ENCODE results near the gene GTPBP6.
"Not testable (repeated sequence)": the region's sequence is repeated elsewhere in the genome, so short reads cannot be mapped to it uniquely, and the experiment has no call there.

The GTPBP6 gene

DNA sequence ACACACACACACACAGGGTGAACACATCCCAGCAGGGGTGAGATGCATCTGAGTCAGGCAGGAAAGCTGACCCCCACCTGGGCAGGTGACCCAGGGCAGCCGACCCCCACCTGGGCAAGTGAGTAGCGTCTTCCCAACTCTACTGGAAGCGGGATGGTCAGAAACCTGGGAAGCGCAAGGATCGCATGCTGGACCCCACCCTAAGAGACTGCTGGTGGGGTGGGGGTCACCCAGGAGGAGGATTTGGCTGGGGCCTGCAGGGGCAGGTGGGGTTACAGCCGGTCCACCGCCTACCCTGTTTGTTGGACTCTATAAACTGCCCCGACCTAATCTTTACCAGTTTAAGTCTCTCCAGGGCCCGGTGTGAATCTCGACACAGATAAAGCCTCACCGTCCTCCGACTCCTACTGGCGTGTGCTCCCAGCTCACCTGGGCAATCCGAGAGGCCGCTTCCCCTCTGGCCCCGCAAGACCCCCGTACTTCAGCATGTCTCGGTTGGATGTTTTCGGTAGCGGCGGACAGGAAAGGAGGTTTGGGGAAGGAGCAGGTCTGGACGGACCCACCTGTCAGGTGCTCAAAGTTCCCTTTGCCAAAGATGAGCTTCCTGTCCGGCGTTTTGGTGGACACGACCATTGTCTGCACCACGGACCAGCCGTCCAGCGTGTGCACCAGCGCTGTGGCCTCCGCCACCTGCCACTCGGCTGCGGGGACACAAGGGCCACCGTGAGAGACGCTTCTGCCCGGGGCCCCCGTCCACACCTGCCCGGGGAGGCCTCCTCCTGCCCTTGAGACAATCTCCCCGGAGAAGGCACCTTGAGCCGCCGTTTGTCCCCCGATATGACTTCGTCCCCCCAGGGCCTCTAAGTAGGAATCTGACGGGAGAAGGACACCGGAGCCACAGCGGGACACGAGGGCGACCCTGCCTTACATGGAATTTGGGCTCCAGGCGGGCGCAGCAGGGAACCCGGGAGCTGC, 2.0 kb downstream of the GTPBP6 start:
- DNase-seq (ENCODE audit: low read depth) = no peak

DNA sequence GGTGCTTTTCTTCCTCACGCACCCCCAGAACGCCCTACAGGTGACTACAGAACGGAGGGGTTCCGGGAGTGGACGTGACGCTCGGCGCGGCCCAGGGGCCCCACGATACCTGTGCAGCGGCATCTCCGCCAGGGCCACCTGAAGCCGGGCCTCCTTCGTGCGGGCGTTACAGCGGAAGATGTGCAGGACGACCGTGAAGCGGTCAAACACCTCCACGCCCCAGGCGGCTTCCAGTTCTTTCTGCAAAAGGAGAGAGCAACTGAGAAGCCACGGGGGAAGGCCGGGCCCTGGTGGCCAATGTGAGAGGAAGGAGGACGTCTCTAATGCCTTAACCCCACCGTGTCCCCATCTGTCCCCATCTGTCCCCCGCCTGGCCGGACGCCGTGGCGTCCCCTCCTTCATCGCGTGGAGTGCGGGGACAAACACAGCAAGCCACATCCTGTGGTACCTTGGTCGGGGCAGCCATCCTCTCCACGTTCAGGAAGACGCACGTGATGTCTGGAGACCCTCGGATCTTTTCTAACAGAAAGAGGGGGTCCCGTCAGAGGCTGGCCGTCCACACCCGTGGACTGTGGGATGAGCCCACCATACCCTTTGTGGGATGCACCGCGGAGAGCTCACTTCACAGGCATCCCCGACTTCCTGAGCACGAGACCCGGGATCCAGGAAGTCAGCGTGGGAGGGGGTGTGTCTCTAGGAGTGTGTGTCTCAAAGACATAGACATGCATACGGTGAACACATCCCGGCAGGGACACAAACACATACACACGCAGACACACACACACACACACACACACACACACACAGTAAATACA, 3.6 kb downstream of the GTPBP6 start:
- no peak for DNase-seq (ENCODE audit: low read depth)

DNA sequence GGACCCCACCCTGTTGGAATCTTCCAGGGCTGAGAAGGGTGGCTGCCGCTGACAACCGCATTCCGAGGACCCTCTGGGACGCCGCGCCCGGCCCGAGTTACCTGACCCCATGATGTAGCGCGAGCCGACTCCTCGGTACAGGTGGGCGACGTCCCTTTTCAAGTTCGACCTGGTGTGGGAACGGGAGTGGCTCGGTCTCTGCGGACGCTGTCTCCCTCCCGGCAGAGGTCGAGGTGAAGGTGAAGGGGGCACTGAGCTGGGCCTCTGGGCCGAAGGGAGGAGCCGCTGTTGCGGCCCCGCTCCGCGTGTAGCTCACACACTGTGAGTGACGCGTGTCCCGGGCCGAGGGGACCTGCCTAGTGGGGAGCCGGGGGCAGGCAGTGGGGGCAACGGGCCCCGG, 4.5 kb downstream of the GTPBP6 start:
- DNase-seq (ENCODE audit: low read depth) = no peak

DNA sequence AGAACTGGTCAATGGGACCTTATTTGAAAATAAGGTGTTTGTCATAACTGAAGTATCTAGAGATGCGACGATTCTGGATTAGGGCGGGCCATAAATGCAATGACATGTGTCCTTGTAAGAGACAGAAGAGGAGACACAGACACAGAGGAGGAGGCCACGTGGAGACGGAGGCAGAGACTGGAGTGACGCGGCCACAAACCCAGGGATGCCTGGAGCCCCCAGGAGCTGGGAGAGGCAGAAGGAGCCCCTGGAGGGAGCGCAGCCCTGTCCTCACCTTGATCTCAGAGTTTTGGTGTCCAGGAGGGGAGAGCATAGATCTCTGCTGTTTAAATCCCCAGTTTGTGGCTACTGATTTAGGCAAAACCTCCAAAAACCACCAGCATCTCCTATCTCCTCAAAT, 5.0 kb downstream of the GTPBP6 start:
- DNase-seq (ENCODE audit: low read depth) = no peak

DNA sequence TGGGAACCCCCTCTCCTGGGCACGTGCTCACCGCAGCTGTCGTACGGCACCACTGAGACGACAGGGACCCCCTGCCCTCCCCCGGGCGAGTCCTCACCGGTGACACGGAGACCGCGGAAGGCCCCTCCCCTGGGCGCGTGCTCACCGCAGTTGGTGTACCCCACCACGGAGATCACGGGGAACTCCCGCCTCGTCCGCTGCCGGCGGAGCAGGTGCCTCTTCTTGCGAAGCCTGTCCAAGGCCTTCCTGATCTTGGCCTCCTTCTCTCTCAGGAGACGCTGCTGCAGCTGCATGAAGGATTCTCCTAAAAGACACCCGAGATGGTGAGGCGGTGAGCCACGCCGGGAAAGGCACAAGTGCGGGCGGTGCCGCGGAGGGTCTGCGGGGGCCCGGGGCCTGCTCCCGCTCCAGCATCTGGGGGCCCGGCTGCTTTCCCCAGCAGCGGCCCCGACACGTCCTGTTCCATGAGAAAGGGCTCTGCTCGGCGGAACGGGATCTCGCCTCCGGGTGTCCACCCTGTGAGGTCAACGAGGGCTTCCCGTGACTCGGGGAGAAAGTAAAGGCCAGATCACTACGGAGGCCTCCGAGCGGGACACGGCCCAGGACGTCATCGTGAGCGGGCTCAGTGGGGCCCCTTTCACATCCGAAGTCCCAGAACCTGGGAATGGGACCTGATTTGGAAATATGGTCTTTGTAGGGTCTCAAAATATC, 5.8 kb downstream of the GTPBP6 start:
- no peak for DNase-seq (ENCODE audit: low read depth)

DNA sequence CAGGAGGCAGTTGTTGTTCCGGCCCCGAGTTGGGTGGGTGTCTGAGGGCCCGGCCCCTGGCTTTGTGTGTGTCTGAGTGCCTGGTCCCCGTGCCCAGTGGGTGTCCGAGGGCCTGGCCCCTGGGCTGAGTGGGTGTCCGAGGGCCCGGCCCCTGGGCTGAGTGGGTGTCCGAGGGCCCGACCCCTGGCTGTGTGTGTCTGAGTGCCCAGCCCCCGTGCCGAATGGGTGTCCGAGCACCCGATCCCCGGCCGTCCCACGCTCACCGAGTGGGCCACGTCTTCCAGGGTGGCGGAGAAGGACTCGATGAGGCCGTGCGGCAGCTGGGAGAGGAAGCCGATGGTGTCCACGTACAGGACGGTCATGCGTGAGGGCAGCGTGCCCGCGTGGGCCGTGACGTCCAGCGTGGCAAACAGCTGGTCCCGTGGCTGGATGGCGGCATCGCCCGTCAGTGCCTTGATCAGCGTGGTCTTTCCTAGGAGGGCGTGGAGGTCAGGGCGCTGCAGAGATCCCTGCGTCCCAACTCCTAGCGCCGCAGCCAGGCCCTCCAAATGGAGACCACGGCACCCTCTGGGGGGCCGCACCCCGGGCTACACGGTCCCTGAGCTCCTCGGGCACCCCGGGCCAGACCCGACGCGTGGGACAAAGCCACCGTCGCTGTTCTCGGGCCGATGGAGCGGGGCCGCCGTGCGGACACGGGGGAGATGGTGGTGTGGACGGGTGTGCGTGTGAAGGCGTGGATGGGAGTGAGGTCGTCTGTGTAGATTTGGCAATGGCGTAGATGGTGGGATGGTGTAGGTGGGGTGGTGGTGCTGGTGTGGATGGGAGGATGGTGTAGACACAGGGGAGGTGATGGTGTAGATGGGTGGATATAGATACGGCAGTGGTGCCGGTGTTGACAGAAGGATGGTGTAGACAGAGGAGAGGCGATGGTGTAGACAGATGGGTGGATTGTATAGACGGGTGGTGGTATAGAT, 7.2 kb downstream of the GTPBP6 start:
- DNase-seq (ENCODE audit: low read depth) = no peak

DNA sequence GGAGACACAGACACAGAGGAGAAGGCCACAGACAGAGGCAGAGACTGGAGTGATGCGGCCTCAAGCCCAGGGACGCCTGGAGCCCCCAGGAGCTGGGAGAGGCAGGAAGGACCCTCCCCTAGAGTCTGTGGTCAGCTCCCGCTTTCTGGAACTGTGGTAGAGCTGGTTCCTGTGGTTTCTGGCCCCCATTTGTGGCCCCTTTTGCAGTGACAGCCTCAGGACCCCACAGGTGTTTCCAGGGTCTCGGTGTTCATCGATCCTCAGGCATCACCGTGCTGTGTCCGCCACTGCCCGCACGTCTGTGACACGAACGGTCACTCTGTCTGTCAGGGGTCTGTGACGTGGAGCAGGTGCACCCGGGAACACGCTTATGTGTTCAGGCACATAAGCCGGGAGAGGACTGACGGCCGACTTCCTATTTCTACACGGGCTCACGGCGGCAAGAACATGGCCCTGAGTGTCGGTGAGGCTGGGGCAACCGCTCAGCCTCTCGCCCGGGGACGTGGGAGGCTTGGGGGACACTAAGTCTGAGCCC, 7.9 kb downstream of the GTPBP6 start:
- DNase-seq (ENCODE audit: low read depth) = no peak

DNA sequence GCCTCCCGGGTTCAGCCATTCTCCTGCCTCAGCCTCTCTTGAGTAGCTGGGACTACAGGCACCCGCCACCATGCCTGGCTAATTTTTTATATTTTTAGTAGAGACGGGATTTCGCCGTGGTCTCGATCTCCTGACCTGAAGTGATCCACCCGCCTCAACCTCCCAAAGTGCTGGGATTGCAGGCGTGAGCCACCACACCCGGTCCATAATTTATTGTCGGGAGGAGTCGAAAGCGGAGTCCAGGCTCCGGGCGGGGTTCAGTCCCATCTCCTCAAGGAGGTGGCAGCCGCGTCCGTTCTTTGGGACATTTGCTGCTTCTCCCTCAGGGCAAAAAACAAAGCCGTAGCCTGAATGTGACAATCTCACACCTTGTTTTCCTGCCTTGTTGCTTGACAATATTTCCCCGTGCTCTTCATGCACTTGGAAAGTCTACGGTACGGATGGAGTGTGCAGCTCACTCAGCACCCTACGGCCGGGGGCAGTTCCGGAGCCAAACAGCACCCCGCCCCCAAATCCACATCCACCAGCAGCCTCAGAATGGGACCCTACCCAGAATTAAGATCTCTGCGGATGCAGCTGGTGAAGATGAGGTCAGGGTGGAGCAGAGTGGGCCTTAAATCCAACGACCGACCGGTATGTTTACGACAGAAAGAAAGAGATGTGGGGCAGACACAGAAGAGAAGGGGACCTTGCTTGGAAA, 9.6 kb downstream of the GTPBP6 start:
- no peak for DNase-seq (ENCODE audit: low read depth)

DNA sequence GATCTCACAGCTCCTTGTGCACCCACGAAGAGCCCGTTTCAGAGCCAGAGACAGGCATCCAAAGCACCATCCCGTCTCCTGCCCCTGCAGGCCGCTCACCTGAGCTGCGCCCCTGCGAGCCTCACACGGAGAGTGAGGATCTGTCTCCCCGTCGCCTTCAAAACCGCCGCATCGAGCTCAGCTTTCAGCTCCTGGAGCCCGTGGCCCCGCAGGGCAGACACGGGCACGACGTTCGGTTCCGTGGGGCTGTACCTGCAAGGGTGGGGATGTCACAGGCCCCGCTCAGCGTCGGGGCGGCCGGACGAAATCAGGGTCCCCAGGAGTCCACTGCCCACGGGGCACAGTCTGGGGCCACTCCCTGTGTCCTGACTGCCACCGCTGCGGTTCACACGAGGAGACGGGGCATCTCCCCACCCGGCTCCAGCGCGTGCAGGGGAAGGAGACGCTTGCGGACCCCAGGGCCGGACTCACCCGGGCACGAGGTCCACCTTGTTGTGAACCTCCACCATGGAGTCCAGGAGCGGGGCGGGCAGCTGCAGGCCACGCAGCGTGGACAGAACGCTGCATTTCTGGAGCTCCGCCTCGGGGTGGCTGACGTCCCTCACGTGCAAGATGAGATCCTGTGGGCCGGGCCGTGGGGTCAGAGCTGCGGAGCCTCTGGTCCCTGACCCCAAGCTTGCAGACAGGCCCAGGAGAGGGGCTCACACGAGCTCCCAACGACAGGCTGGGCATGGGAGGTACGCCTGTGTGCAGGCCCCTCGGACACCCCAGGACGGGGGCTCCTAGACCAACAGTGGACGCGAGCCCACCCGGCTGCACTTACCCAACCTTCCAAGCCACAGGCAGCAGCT, 11.1 kb downstream of the GTPBP6 start:
- no peak for DNase-seq (ENCODE audit: low read depth)

DNA sequence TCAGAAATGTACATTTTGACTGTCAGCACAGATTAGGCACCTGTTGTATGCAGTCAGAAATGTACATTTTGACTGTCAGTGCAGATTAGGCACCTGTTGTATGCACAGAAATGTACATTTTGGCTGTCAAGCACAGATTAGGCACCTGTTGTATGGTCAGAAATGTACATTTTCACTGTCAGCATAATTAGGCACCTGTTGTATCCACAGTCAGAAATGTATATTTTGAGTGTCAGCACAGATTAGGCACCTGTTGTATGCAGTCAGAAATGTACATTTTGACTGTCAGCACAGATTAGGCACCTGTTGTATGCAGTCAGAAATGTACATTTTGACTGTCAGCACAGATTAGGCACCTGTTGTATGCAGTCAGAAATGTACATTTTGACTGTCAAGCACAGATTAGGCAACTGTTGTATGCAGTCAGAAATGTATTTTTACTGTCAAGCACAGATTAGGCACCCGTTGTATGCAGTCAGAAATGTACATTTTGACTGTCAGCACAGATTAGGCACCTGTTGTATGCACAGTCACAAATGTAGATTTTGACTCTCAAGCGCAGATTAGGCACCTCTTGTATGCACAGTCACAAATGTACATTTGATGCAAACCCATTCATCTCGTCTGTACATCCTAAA, 11.9 kb downstream of the GTPBP6 start:
- not testable (repeated sequence) for DNase-seq (ENCODE audit: low read depth)

DNA sequence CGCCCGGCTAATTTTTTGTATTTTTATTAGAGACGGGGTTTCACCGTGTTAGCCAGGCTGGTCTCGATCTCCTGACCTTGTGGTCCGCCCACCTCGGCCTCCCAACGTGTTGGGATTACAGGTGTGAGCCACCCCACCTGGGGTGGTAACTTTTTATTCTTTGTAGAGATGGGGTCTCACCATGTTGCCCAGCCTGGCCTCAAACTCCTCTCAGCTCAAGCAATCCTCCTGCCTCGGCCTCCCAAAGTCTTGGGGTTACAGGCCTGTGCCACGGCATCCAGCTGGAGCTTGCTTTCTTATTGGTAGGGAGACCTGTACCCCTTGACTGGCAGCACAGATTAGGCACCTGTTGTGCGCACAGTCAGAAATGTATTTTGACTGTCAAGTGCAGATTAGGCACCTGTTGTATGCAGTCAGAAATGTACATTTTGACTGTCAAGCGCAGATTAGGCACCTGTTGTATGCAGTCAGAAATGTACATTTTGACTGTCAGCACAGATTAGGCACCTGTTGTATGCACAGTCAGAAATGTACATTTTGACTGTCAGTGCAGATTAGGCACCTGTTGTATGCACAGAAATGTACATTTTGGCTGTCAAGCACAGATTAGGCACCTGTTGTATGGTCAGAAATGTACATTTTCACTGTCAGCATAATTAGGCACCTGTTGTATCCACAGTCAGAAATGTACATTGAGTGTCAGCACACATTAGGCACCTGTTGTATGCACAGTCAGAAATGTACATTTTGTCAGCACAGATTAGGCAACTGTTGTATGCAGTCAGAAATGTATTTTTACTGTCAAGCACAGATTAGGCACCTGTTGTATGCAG, 12.6 kb downstream of the GTPBP6 start:
- DNase-seq (ENCODE audit: low read depth) = not testable (repeated sequence)

DNA sequence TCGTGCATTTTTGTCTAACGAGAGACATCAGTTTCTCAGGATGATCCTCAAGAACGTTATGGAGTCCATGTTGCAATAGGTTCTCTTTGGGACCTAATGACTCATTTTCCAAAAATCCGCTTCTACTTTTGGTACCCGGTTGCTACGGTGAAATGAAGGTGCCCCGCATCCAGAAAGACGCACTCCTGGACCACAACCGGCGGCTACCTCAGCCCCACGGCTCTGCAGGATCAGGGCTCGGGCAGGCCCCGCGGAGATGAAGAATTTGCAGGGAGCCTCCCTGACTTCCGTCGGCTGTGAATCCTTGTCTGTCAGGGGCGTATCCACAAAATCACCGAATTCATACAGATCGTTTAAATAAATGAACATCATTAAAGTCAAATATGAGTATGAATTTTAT, 15.6 kb downstream of the GTPBP6 start:
- DNase-seq (ENCODE audit: low read depth) = no peak

DNA sequence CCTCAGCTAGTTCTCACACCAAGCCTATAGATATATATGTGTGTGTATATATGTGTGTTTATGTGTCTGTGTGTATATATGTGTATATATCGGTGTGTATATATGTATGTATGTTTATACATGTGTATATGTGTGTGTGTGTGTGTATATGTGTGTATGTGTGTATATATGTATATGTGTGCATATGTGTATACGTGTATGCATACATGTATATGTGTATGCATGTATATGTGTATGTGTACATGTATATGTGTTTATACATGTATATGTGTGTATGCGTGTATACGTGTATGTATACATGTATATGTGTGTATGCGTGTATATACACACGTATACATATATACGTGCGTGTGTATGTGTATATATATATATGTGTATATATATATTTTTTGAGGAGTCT, 18.3 kb downstream of the GTPBP6 start:
- DNase-seq (ENCODE audit: low read depth) = no peak

DNA sequence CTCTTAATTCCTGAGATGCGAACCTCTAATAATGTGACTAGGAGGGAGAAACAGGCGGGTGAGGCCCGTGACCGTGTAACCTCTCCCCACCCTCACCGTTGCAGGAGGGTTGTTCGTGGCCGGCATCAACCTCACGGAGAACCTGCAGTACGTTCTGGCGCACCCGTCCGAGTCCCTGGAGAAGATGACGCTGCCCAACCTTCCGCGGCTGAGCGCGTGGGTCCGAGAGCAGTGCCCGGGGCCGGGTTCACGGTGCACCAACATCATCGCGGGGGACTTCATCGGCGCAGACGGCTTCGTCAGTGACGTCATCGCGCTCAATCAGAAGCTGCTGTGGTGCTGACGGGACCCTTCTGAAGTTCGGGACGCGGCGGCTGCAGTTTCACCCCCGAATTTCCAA, 19.6 kb downstream of the GTPBP6 start:
- no peak for DNase-seq (ENCODE audit: low read depth)

DNA sequence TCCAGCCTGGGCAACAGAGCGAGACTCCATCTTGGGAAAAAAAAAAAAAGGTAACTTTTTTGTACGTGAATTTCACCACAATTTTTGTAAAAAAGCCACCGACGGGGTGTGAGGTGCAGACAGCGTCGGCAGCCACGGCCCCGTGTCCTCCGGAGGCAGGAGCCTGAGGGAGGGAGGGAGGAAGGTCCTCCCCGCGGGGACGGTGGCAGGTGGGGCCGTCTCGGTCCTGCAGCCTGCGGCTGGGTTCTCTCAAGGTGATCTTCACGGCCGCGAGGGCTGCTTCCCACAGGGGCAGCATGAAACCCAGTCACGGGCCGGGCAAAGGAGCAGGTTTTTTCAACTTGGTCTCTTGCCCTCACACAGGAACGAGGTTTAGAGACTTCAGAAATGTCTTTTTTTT, 23.5 kb downstream of the GTPBP6 start:
- DNase-seq (ENCODE audit: low read depth) = no peak

DNA sequence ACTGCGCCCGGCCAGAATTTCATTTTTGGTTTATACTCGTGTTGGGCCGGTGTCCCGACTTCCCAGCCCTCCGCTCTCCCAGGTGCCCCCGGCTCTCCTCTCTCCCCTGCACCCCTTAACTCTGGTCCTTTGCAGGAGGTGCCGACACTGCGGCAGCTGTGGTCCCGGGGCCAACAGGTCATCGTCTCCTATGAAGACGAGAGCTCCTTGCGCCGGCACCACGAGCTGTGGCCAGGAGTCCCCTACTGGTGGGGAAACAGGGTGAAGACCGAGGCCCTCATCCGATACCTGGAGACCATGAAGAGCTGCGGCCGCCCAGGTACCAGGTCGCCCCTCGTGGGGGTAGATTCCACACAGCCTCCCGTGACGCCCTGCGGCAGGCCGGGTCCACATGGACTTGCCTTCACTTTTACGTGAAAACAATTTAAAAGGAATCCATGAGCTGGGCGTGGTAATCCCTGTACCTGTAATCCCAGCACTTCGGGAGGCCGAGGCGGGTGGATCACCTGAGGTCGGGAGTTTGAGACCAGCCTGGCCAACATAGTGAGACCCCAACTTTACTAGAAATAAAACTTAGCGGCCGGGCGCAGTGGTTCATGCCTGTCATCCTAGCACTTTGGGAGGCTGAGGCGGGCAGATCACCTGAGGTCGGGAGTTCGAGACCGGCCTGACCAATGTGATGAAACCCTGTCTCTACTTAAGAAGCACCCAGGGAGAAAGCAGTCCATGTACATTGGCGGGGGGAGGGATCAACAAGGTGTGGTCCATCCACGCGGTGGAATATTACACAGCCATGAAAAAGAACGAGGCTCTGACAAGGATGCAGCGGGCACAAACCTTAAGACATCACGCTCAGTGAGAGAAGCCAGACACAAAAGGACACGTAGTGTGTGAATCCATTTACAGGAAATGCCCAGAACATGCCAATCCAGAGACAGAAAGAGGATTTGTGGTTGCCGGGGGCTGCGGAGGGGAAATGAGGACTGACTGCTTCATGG, 25.4 kb downstream of the GTPBP6 start:
- no peak for DNase-seq (ENCODE audit: low read depth)
